Amniotic epithelial cell (primary cell): ENCODE data around the gene TPCN2.
A peak's percentile ranks its signal among the peaks of the same experiment; 100 is the strongest.

Experiments used
- DNase-seq: peaks from one replicate; pipeline ENCODE4 v3.0.0-alpha.2; 2010; ENCODE audit warnings: low read depth

The TPCN2 gene

GRCh38 chr11:69167130-69167915, 118.6 kb downstream of the TPCN2 start:
- no peak for DNase-seq

GRCh38 chr11:69167916-69168691, 119.4 kb downstream of the TPCN2 start:
- DNase-seq, result peak; percentile 43

GRCh38 chr11:69169479-69169878, 120.7 kb downstream of the TPCN2 start:
- DNase-seq, result no peak

GRCh38 chr11:69170704-69171103, 122.0 kb downstream of the TPCN2 start:
- DNase-seq, result no peak

- no peak for DNase-seq
Measured at GRCh38 chr11:69171476-69172240, 122.9 kb downstream of the TPCN2 start.

- peak; percentile 24 for DNase-seq
Measured at GRCh38 chr11:69172674-69173073, 123.9 kb downstream of the TPCN2 start.

GRCh38 chr11:69173331-69173730, 124.6 kb downstream of the TPCN2 start:
- DNase-seq, result no peak

- peak; percentile 2 for DNase-seq
Measured at GRCh38 chr11:69173925-69174581, 125.3 kb downstream of the TPCN2 start.

- no peak for DNase-seq
Measured at GRCh38 chr11:69174841-69175240, 126.1 kb downstream of the TPCN2 start.

- DNase-seq, result no peak
Measured at GRCh38 chr11:69178819-69179482, 130.2 kb downstream of the TPCN2 start.

GRCh38 chr11:69180226-69180625, 131.5 kb downstream of the TPCN2 start:
- DNase-seq, result no peak

GRCh38 chr11:69180726-69181125, 132.0 kb downstream of the TPCN2 start:
- DNase-seq, result no peak

- no peak for DNase-seq
Measured at GRCh38 chr11:69183613-69184012, 134.9 kb downstream of the TPCN2 start.
